GM12801 (cell line): Measurements from ENCODE around the gene BCL11A.

Experiments used
- TF ChIP-seq, protein P1 (sequence below): IDR thresholded peaks from one replicate; pipeline ENCODE4 v1.5.1; 2011; ENCODE audit warnings: control low read depth; ENCODE audit not compliant: insufficient read length; ENCODE audit errors: extremely low read depth

Gene BCL11A

GRCh38 chr2:60405271-60405919 is 148.1 kb downstream of the BCL11A start:
- TF ChIP-seq, protein P1, sequence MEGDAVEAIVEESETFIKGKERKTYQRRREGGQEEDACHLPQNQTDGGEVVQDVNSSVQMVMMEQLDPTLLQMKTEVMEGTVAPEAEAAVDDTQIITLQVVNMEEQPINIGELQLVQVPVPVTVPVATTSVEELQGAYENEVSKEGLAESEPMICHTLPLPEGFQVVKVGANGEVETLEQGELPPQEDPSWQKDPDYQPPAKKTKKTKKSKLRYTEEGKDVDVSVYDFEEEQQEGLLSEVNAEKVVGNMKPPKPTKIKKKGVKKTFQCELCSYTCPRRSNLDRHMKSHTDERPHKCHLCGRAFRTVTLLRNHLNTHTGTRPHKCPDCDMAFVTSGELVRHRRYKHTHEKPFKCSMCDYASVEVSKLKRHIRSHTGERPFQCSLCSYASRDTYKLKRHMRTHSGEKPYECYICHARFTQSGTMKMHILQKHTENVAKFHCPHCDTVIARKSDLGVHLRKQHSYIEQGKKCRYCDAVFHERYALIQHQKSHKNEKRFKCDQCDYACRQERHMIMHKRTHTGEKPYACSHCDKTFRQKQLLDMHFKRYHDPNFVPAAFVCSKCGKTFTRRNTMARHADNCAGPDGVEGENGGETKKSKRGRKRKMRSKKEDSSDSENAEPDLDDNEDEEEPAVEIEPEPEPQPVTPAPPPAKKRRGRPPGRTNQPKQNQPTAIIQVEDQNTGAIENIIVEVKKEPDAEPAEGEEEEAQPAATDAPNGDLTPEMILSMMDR = no peak
